T-helper 1 cell treated with Interleukin-12 subunit alpha and Interleukin-12 subunit beta and Interleukin-4 antibody, amounts not matched to agents 30 μg/mL and 1 μg/mL, for 36 hours (primary cell): Measurements from ENCODE around the gene HSPA8.

ENCODE experiments used
- H3K27ac Mint-ChIP-seq: one replicate; pipeline ENCODE4 v1.8.0; 2021; ENCODE audit warnings: mild to moderate bottlenecking, mixed read lengths
- H3K27me3 Mint-ChIP-seq: one replicate; pipeline ENCODE4 v1.8.0; 2021; ENCODE audit warnings: low read depth, mixed read lengths
- H3K36me3 Mint-ChIP-seq: one replicate; pipeline ENCODE4 v1.8.0; 2021; ENCODE audit warnings: low read depth, mixed read lengths
- H3K4me1 Mint-ChIP-seq: one replicate; pipeline ENCODE4 v1.8.0; 2021; ENCODE audit warnings: low read depth, mixed read lengths
- H3K4me3 Mint-ChIP-seq: one replicate; pipeline ENCODE4 v1.8.0; 2021; ENCODE audit warnings: mild to moderate bottlenecking, moderate library complexity, mixed read lengths
- H3K9me3 Mint-ChIP-seq: one replicate; pipeline ENCODE4 v1.8.0; 2021; ENCODE audit warnings: mixed read lengths

HSPA8 gene

DNA sequence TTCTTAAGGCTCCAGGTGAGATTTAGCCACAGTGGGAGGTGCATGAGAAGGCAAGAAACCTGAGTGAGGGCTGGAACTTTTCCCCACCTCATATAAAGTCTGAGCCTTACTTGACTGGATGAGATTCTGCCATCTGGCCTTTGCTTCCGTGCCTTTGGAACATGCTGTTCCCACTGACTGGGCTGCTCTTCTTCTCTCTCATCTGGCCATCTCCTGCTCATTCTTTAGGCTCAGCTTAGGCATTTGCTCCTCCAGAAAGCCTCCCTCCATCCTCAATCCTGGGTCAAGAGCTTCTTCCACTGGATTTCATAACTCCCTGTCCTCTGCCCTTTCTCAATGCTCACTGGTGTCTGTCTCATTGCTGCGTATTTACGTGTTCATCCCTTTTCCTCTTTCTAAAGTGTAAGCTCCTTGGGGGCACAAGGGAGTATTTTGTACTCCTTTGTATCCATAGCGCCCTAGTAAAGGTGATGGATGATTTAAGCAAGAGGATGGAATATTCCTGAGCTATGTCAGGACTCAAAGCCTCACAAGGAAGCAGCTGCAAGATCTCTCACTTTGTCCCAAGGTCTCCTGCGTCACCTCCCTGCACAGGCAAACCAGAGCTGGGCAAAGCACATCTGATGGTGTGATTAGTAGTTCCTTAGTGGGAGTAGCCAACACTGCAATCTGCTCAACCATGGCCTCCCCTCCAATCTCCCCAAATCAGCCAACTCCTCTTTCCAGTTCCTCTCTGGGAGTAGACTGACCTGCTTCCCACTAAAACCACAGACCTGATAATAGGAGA lies 15.3 kb downstream of the HSPA8 start:
- Mint-ChIP-seq H3K27ac (no peak overlapping the region), H3K9me3 (no peaks in the 10 kb centered on the region), H3K4me3 (no peak overlapping the region), H3K4me1 (no peaks in the 10 kb centered on the region), H3K27me3 (peaks cover 13% of the 10 kb centered on the region), H3K36me3 (no peaks in the 10 kb centered on the region)

DNA sequence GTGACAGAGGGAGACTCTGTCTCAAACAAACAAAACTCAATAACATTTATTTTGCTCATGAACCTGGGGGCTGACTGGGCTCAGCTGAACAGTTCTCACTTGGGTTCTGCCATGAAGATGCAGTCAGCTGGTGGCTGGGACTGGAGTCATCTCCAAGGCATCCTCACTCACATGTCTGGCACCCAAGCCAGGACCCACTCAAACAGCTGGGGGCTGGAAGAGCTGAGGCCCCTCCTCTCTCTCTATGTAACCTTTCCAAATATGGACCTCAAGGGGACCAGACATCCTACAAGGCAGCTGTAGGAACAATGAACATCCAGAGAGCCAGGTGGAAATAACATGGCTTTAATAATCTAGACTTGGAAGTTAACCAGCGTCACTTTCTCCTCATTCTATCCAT lies 16.8 kb downstream of the HSPA8 start:
- Mint-ChIP-seq H3K9me3 (no peaks in the 10 kb centered on the region), H3K27me3 (peaks cover 13% of the 10 kb centered on the region), H3K4me1 (no peaks in the 10 kb centered on the region), H3K36me3 (no peaks in the 10 kb centered on the region), H3K27ac (no peak overlapping the region), H3K4me3 (no peak overlapping the region)

DNA sequence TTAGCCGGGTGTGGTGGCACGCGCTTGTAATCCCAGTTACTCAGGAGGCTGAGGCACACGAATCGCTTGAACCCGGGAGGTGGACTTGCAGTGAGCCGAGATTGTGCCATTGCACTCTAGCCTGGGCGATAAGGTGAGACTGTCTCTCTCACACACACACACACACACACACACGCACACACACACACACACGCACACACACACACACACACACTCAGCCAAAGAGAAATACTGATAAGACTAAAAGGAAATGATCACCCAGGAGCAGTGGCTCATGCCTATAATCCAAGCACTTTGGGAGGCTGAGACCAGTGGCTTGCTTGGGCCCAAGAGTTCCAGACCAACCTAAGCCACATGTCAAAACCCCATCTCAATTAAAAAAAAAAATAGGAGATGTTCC lies 20.8 kb downstream of the HSPA8 start:
- H3K4me1 Mint-ChIP-seq, result no peaks in the 10 kb centered on the region
- H3K9me3 Mint-ChIP-seq, result no peaks in the 10 kb centered on the region
- H3K4me3 Mint-ChIP-seq, result no peak overlapping the region
- H3K27ac Mint-ChIP-seq, result no peak overlapping the region
- no peaks in the 10 kb centered on the region for H3K36me3 Mint-ChIP-seq
- H3K27me3 Mint-ChIP-seq, result peaks cover 9% of the 10 kb centered on the region

DNA sequence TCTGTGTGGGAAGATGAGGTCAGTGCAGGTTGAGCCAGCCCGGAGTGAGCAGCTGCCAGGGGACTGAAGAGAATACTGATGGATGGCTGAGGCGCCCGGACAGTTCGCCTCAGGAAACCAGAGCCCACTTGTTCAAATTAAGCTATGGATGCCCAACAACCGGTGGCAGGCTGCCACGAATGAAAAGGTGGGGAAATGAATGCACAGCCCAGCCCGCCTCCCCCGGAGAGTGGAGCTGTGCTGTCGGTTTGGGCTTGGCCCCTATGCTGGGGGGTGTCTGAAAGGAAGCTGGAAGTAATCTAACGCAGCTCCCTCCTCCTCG lies 21.9 kb downstream of the HSPA8 start:
- Mint-ChIP-seq H3K4me3 (no peak overlapping the region), H3K36me3 (no peaks in the 10 kb centered on the region), H3K4me1 (no peaks in the 10 kb centered on the region), H3K27me3 (peaks cover 6% of the 10 kb centered on the region), H3K27ac (no peak overlapping the region), H3K9me3 (no peaks in the 10 kb centered on the region)

DNA sequence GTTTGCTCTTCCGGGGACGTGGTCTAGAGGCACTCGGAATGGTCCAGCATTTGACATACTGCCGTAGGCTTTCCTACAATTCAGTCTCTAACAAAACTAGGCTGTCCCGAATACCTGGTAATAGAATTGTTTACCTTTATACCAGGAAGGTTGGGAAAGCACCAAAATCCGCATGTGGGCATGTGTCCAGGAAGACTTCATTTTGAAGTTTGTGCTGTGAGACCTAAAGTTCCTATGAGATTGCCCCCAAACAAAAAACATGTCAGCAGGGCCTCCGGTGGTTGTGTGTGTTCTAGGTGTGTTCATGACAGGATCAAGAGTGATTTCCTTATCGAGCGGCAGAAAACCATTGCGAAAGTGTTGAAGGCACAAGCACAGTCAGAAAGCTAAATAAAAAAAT lies 26.1 kb downstream of the HSPA8 start:
- peaks cover 7% of the 10 kb centered on the region for H3K27me3 Mint-ChIP-seq
- no peak overlapping the region for H3K4me3 Mint-ChIP-seq
- H3K27ac Mint-ChIP-seq, result no peak overlapping the region
- H3K9me3 Mint-ChIP-seq, result no peaks in the 10 kb centered on the region
- H3K4me1 Mint-ChIP-seq, result no peaks in the 10 kb centered on the region
- H3K36me3 Mint-ChIP-seq, result no peaks in the 10 kb centered on the region

DNA sequence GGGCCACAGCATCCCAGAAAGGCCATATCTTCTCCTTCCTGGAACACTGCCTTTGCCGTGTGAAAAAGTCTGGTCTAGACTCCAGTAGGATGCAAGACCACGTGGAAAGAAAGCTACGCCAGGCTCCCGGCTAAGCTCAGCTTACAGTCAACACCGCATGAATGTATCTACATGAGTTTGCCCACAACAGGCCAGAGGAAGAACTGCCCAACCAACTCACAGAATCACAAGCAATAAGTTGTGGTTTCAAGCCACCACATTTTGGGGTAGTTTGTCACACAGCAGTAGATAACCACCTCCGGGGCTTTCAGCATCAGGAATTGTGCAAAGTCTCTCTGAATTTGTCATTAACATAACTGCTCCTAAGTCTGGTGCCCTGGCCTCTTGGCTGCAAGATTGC lies 27.3 kb downstream of the HSPA8 start:
- Mint-ChIP-seq H3K4me3 (no peak overlapping the region), H3K27me3 (peaks cover 4% of the 10 kb centered on the region), H3K27ac (no peak overlapping the region), H3K9me3 (no peaks in the 10 kb centered on the region), H3K36me3 (no peaks in the 10 kb centered on the region), H3K4me1 (no peaks in the 10 kb centered on the region)

DNA sequence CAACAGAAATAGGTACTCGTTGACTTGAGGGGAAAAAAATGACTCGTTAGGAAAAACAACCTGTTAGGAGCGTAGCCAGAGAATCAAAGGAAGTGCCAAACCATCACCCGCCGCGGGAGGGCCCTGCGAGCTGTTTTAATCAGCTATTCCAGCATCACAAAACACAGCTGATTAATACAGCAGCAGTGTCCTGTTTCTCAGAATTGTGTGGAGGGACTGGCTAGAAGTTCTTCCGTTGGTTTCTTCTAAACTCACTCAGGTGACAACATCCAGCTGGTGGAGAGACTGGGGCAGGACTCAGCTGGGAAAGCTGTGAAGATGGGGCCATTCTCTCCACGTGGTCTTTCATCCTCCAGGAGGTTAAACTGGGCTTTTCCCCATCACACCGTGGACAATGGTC lies 28.0 kb downstream of the HSPA8 start:
- H3K4me3 Mint-ChIP-seq, result no peak overlapping the region

DNA sequence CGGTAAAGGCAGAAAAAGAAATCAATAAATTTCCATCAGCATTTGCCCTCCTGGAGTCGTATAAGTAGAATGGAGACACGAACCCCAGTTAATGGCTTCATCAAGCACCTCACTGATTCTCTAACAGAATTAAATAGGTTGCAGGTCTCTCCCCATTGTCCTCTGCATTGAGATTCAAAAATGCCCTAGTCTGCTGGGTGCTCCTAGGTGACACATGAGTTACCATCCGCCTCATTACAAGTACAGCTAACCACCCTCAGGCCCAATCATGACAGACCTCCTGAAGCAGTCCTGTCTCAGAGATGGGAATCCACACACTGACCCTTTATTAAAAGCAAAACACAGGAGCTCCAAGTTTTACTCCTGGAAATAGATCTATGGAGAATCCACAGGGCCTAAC lies 31.4 kb downstream of the HSPA8 start:
- Mint-ChIP-seq H3K4me3 (no peak overlapping the region), H3K9me3 (no peaks in the 10 kb centered on the region), H3K36me3 (no peaks in the 10 kb centered on the region), H3K27ac (no peak overlapping the region), H3K4me1 (no peaks in the 10 kb centered on the region), H3K27me3 (peaks cover 4% of the 10 kb centered on the region)

More for the DNA sequence above, 28.0 kb downstream of the HSPA8 start:
- H3K27ac Mint-ChIP-seq, result no peak overlapping the region
- peaks cover 4% of the 10 kb centered on the region for H3K27me3 Mint-ChIP-seq
- no peaks in the 10 kb centered on the region for H3K36me3 Mint-ChIP-seq
- no peaks in the 10 kb centered on the region for H3K9me3 Mint-ChIP-seq
- no peaks in the 10 kb centered on the region for H3K4me1 Mint-ChIP-seq

DNA sequence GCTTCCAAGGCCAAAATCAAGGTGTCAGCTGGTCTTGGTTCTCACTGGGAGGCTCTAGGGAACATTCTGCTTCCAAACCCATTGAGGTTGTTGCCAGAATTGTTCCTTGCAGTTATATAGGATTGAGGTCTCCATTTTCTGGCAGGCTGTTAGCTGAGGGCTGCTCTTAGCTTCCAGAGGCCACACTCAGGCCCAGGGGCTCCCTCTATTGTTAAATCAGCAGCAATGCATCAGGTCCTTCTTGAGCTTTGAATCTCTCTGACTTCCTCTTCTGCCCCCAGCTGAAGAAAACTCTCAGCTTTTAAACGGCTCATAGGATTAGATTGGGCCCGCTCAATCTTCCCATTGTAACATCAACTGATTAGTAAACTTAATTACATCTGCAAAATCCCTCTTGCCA lies 41.0 kb downstream of the HSPA8 start:
- H3K36me3 Mint-ChIP-seq, result no peaks in the 10 kb centered on the region
- H3K9me3 Mint-ChIP-seq, result no peaks in the 10 kb centered on the region
- H3K27me3 Mint-ChIP-seq, result peaks cover 17% of the 10 kb centered on the region
- H3K4me3 Mint-ChIP-seq, result no peak overlapping the region
- H3K4me1 Mint-ChIP-seq, result peaks cover 5% of the 10 kb centered on the region
- no peak overlapping the region for H3K27ac Mint-ChIP-seq

DNA sequence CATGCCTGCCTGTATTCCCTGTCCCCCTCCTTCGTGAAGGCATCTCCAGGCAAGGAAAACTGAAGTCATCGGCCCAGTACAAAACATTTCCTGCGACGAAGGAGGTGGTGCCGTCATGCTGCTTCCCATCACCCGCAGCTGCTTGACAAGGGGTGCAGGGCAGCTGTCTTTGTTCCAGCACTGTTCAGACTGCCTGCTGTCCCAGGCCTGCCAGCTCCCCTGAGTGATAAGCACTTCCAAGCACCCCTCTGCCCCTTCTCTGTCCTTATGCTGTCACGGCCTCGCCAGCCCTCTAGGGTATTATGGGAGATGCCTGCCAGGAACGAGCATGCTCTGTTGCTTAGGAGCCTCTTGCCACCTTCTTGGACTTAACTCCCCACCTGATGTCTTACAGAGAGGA lies 43.2 kb downstream of the HSPA8 start:
- H3K27me3 Mint-ChIP-seq, result peaks cover 18% of the 10 kb centered on the region
- no peak overlapping the region for H3K4me3 Mint-ChIP-seq
- no peaks in the 10 kb centered on the region for H3K9me3 Mint-ChIP-seq
- no peak overlapping the region for H3K27ac Mint-ChIP-seq
- no peaks in the 10 kb centered on the region for H3K36me3 Mint-ChIP-seq
- H3K4me1 Mint-ChIP-seq, result peaks cover 5% of the 10 kb centered on the region

DNA sequence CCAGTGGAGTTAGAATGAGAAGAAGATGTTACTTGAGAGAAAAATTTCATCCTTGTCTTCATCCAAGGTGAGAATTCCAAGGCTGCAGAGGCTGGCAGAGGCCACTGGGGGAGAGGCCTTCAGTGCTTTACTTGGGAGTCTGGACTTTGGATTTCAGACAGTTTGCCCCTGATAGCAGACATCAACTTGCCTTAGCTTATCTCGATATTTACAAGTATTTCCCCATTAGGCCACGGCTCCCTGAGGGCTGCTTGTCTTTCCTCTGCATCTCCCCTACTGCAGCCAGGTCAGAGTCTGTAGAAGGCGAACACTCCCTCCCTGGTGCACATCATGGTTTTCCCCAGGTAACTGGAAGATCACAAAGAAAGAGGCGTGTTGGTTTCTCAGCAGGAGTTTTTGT lies 50.4 kb downstream of the HSPA8 start:
- Mint-ChIP-seq H3K36me3 (no peaks in the 10 kb centered on the region), H3K4me1 (no peaks in the 10 kb centered on the region), H3K9me3 (no peaks in the 10 kb centered on the region), H3K27ac (no peak overlapping the region), H3K27me3 (peaks cover 9% of the 10 kb centered on the region), H3K4me3 (no peak overlapping the region)
